Measurements from ENCODE around the gene MACROD2.

GRCh38 chr20:15889061-15889460 lies 1893.7 kb downstream of the MACROD2 start:
- TF ChIP-seq, protein P1, sequence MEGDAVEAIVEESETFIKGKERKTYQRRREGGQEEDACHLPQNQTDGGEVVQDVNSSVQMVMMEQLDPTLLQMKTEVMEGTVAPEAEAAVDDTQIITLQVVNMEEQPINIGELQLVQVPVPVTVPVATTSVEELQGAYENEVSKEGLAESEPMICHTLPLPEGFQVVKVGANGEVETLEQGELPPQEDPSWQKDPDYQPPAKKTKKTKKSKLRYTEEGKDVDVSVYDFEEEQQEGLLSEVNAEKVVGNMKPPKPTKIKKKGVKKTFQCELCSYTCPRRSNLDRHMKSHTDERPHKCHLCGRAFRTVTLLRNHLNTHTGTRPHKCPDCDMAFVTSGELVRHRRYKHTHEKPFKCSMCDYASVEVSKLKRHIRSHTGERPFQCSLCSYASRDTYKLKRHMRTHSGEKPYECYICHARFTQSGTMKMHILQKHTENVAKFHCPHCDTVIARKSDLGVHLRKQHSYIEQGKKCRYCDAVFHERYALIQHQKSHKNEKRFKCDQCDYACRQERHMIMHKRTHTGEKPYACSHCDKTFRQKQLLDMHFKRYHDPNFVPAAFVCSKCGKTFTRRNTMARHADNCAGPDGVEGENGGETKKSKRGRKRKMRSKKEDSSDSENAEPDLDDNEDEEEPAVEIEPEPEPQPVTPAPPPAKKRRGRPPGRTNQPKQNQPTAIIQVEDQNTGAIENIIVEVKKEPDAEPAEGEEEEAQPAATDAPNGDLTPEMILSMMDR (IDR thresholded peaks at IDR 0.05), result no peak
- TF ChIP-seq POLR2A (IDR thresholded peaks at IDR 0.05), result no peak
